HEK293 (cell line): ENCODE results near the gene CAPN5.

Experiments
- CTCF ChIA-PET: fragments of 350-600 bp; formaldehyde crosslinking; extraction: SDS; loops from one replicate; lab custom pipeline; 2021; ENCODE audit warnings: antibody characterized with exemption; lab: Yijun Ruan, JAX
- POLR2A ChIA-PET: fragments of 300-600 bp; formaldehyde crosslinking; extraction: SDS; loops from one replicate; lab custom pipeline; 2020; ENCODE audit warnings: antibody characterized with exemption, inconsistent platforms; lab: Yijun Ruan, JAX
- H3K27ac ChIP-seq: fragments of 200-500 bp; sonication (Bioruptor generic); 2 replicates; pipeline ENCODE4 v1.5.1; 2014; ENCODE audit warnings: low read depth, low read length, control low read depth, inconsistent platforms; ENCODE audit errors: extremely low read depth
- H3K36me3 ChIP-seq, 2 experiments: fragments of 200-500 bp in 1 of 2; sonication (Bioruptor generic) in 1 of 2; 1 replicate in 1 of 2; 2 replicates in 1 of 2; pipeline ENCODE4 v1.5.1; 2014 to 2017; ENCODE audit warnings: inconsistent platforms in 2 of 2, low read length in 2 of 2; ENCODE audit not compliant: control insufficient read depth in 2 of 2, insufficient read depth in 1 of 2
- H3K4me1 ChIP-seq: fragments of 200-500 bp; sonication (Bioruptor generic); 2 replicates; pipeline ENCODE4 v1.5.1; 2014; ENCODE audit warnings: mild to moderate bottlenecking, low read length, inconsistent platforms; ENCODE audit not compliant: control insufficient read depth, insufficient read depth
- H3K4me3 ChIP-seq: 2 replicates; pipeline ENCODE4 v1.5.1; 2011; ENCODE audit warnings: low read depth, mild to moderate bottlenecking, control low read depth, low read length, moderate library complexity
- H3K9me3 ChIP-seq: fragments of 200-500 bp; sonication (Bioruptor generic); 2 replicates; pipeline ENCODE4 v1.5.1; 2014; ENCODE audit warnings: low read depth, low read length, inconsistent platforms; ENCODE audit not compliant: control insufficient read depth, insufficient read depth
- CTCF ChIP-seq: fragments of 450-650 bp; formaldehyde crosslinking; IDR thresholded peaks from 2 replicates; pipeline ENCODE4 v1.5.1; 2016; ENCODE audit warnings: missing biosample characterization, missing genetic modification characterization
- EGR2 ChIP-seq: fragments of 450-650 bp; formaldehyde crosslinking; IDR thresholded peaks from 2 replicates; pipeline ENCODE4 v1.5.1; 2016; ENCODE audit warnings: low read depth, missing biosample characterization, missing genetic modification characterization
- ELK4 ChIP-seq: IDR thresholded peaks from 2 replicates; pipeline ENCODE4 v1.6.1; 2011; ENCODE audit warnings: mild to moderate bottlenecking, low read depth, low read length, borderline replicate concordance
- GLI2 ChIP-seq: fragments of 450-650 bp; formaldehyde crosslinking; IDR thresholded peaks from 2 replicates; pipeline ENCODE4; 2017; ENCODE audit warnings: missing biosample characterization, missing genetic modification characterization, low read depth, borderline replicate concordance
- IKZF3 ChIP-seq: fragments of 450-650 bp; IDR thresholded peaks from 2 replicates; pipeline ENCODE4 v1.5.0; 2018; ENCODE audit warnings: missing biosample characterization, mild to moderate bottlenecking, missing genetic modification characterization, moderate library complexity
- KLF9 ChIP-seq: fragments of 450-650 bp; formaldehyde crosslinking; IDR thresholded peaks from 2 replicates; pipeline ENCODE4 v1.5.1; 2016; ENCODE audit warnings: missing biosample characterization, missing genetic modification characterization, low read depth
- MZF1 ChIP-seq: fragments of 450-650 bp; formaldehyde crosslinking; IDR thresholded peaks from 2 replicates; pipeline ENCODE4 v1.5.1; 2017; ENCODE audit warnings: missing biosample characterization, missing genetic modification characterization, borderline replicate concordance
- SETDB1 ChIP-seq: IDR thresholded peaks from one replicate; pipeline ENCODE4 v1.6.1; 2017; ENCODE audit warnings: mild to moderate bottlenecking, low read length, moderate library complexity, mixed read lengths; ENCODE audit not compliant: insufficient read length
- TCF7L2 ChIP-seq: IDR thresholded peaks from 2 replicates; pipeline ENCODE4 v1.6.1; 2011; ENCODE audit warnings: low read depth, mild to moderate bottlenecking, inconsistent platforms, low read length, moderate library complexity, borderline replicate concordance
- ZBTB1 ChIP-seq: fragments of 450-650 bp; formaldehyde crosslinking; IDR thresholded peaks from 2 replicates; pipeline ENCODE4 v1.5.1; 2016; ENCODE audit warnings: missing biosample characterization, missing genetic modification characterization
- ZNF114 ChIP-seq: fragments of 450-650 bp; formaldehyde crosslinking; IDR thresholded peaks from 2 replicates; pipeline ENCODE4 v1.5.0; 2017; ENCODE audit warnings: missing biosample characterization, missing genetic modification characterization
- ZNF16 ChIP-seq: fragments of 450-650 bp; formaldehyde crosslinking; IDR thresholded peaks from 2 replicates; pipeline ENCODE4 v1.5.1; 2016; ENCODE audit warnings: low read depth, missing biosample characterization, missing genetic modification characterization
- ZNF184 ChIP-seq: fragments of 450-650 bp; IDR thresholded peaks from 2 replicates; pipeline ENCODE4 v1.5.1; 2018; ENCODE audit warnings: missing biosample characterization, mild to moderate bottlenecking, missing genetic modification characterization
- ZNF335 ChIP-seq: fragments of 450-650 bp; formaldehyde crosslinking; conservative IDR thresholded peaks from 2 replicates; pipeline ENCODE4 v1.5.1; 2016; ENCODE audit warnings: missing biosample characterization, missing genetic modification characterization
- ZNF350 ChIP-seq: fragments of 450-650 bp; formaldehyde crosslinking; IDR thresholded peaks from 2 replicates; pipeline ENCODE4 v1.5.0; 2017; ENCODE audit warnings: missing biosample characterization, mild to moderate bottlenecking, missing genetic modification characterization
- ZNF513 ChIP-seq: fragments of 450-650 bp; IDR thresholded peaks from 2 replicates; pipeline ENCODE4 v1.5.1; 2018; ENCODE audit warnings: missing biosample characterization, missing genetic modification characterization
- ZNF677 ChIP-seq: fragments of 450-650 bp; IDR thresholded peaks from 2 replicates; pipeline ENCODE4 v1.5.0; 2018; ENCODE audit warnings: missing biosample characterization, mild to moderate bottlenecking, missing genetic modification characterization, moderate library complexity
- ZNF707 ChIP-seq: fragments of 450-650 bp; formaldehyde crosslinking; IDR thresholded peaks from 2 replicates; pipeline ENCODE4 v1.5.1; 2016; ENCODE audit warnings: missing biosample characterization, missing genetic modification characterization
- ZNF76 ChIP-seq: fragments of 450-650 bp; formaldehyde crosslinking; IDR thresholded peaks from 2 replicates; pipeline ENCODE4; 2016; ENCODE audit warnings: low read depth, missing biosample characterization, missing genetic modification characterization, borderline replicate concordance
- ZNF791 ChIP-seq: fragments of 450-650 bp; formaldehyde crosslinking; IDR thresholded peaks from 2 replicates; pipeline ENCODE4 v1.5.1; 2016; ENCODE audit warnings: missing biosample characterization, missing genetic modification characterization
- TF ChIP-seq, protein P1 (sequence below): fragments of 450-650 bp; formaldehyde crosslinking; IDR thresholded peaks from 2 replicates; pipeline ENCODE4 v1.5.1; 2016; ENCODE audit warnings: missing biosample characterization, missing genetic modification characterization, borderline replicate concordance
- TF ChIP-seq, protein P2 (sequence below): fragments of 450-650 bp; formaldehyde crosslinking; conservative IDR thresholded peaks from 2 replicates; pipeline ENCODE4 v1.5.1; 2016; ENCODE audit warnings: low read depth, missing biosample characterization, missing genetic modification characterization

CAPN5 gene

DNA sequence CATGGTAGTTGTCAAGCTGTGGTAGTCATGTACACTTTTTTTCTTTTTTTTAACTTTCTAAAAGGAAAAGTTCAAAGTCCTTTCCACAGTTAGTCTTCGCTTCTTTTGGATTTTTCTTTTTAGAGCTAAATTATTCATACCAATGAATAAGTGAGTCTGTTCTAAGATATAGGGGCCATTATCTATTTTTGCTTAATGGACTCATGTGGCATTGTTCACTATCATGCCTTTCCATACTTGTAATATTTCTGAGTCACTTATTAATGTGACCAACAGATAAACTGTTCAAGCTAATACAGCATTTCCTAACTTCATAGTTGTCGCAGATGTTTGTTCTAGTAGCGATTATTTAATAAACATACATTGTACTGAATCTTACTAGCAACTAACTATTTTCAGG is 40.5 kb upstream of the CAPN5 start:
- Histone ChIP-seq H3K4me3 (no peak overlapping the region), H3K36me3 (no peaks in the 10 kb centered on the region), H3K4me1 (peaks cover 3% of the 10 kb centered on the region; the same call in 1 of the 2 replicates), H3K9me3 (no peaks in the 10 kb centered on the region), H3K27ac (no peak overlapping the region)
- POLR2A ChIA-PET = interaction anchor here (0.6 kb wide), 1 partner anchor 21 kb away, joined by 3 read pairs; no protein-coding TSS in a partner anchor
- CTCF ChIA-PET = interaction anchor here (0.6 to 1.7 kb wide), 6 partner anchors 10 to 219 kb away, joined by 3 to 6 read pairs (median 4); no protein-coding TSS in a partner anchor
- TF ChIP-seq MZF1 (tag by site-specific recombination) = no peak
- TF ChIP-seq ZNF707 = no peak
- TF ChIP-seq IKZF3 (tag by site-specific recombination) = no peak
- no peak for TF ChIP-seq ZNF350
- TF ChIP-seq ZNF513 = no peak
- TF ChIP-seq TCF7L2 = no peak
- TF ChIP-seq ZNF76 = no peak
- TF ChIP-seq ZNF184 (tag by site-specific recombination) = no peak
- TF ChIP-seq ELK4 = no peak
- no peak for TF ChIP-seq SETDB1
- TF ChIP-seq, protein P1, sequence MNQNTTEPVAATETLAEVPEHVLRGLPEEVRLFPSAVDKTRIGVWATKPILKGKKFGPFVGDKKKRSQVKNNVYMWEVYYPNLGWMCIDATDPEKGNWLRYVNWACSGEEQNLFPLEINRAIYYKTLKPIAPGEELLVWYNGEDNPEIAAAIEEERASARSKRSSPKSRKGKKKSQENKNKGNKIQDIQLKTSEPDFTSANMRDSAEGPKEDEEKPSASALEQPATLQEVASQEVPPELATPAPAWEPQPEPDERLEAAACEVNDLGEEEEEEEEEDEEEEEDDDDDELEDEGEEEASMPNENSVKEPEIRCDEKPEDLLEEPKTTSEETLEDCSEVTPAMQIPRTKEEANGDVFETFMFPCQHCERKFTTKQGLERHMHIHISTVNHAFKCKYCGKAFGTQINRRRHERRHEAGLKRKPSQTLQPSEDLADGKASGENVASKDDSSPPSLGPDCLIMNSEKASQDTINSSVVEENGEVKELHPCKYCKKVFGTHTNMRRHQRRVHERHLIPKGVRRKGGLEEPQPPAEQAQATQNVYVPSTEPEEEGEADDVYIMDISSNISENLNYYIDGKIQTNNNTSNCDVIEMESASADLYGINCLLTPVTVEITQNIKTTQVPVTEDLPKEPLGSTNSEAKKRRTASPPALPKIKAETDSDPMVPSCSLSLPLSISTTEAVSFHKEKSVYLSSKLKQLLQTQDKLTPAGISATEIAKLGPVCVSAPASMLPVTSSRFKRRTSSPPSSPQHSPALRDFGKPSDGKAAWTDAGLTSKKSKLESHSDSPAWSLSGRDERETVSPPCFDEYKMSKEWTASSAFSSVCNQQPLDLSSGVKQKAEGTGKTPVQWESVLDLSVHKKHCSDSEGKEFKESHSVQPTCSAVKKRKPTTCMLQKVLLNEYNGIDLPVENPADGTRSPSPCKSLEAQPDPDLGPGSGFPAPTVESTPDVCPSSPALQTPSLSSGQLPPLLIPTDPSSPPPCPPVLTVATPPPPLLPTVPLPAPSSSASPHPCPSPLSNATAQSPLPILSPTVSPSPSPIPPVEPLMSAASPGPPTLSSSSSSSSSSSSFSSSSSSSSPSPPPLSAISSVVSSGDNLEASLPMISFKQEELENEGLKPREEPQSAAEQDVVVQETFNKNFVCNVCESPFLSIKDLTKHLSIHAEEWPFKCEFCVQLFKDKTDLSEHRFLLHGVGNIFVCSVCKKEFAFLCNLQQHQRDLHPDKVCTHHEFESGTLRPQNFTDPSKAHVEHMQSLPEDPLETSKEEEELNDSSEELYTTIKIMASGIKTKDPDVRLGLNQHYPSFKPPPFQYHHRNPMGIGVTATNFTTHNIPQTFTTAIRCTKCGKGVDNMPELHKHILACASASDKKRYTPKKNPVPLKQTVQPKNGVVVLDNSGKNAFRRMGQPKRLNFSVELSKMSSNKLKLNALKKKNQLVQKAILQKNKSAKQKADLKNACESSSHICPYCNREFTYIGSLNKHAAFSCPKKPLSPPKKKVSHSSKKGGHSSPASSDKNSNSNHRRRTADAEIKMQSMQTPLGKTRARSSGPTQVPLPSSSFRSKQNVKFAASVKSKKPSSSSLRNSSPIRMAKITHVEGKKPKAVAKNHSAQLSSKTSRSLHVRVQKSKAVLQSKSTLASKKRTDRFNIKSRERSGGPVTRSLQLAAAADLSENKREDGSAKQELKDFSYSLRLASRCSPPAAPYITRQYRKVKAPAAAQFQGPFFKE = no peak

DNA sequence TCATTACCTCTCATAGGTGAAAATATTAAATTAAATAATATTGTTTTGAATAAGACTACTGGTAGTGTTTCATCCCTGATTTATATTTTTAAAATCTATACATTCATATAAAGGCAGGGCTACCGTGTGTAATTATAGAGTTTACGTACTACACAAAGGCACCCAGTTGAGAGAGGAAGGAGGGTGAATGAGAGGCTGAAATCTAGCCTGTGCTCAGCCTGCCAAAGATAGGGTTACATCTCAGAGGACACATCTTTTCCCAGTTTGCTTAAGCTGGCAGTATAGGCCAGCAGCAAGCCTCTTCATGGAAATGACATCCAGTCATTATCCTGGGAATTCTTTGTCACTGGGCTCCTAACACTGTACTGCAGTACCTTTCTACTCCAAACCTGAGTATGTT is 40.0 kb upstream of the CAPN5 start:
- H3K9me3 ChIP-seq = no peaks in the 10 kb centered on the region
- CTCF ChIA-PET = interaction anchor here (0.6 to 1.7 kb wide), 6 partner anchors 9 to 958 kb away, joined by 3 to 6 read pairs (median 3); no protein-coding TSS in a partner anchor
- no peak for TF ChIP-seq ZNF791 (tag by site-specific recombination)
- TF ChIP-seq ZNF16 (tag by site-specific recombination) = no peak
- TF ChIP-seq ZNF677 (tag by site-specific recombination) = no peak
- TF ChIP-seq, protein P2, sequence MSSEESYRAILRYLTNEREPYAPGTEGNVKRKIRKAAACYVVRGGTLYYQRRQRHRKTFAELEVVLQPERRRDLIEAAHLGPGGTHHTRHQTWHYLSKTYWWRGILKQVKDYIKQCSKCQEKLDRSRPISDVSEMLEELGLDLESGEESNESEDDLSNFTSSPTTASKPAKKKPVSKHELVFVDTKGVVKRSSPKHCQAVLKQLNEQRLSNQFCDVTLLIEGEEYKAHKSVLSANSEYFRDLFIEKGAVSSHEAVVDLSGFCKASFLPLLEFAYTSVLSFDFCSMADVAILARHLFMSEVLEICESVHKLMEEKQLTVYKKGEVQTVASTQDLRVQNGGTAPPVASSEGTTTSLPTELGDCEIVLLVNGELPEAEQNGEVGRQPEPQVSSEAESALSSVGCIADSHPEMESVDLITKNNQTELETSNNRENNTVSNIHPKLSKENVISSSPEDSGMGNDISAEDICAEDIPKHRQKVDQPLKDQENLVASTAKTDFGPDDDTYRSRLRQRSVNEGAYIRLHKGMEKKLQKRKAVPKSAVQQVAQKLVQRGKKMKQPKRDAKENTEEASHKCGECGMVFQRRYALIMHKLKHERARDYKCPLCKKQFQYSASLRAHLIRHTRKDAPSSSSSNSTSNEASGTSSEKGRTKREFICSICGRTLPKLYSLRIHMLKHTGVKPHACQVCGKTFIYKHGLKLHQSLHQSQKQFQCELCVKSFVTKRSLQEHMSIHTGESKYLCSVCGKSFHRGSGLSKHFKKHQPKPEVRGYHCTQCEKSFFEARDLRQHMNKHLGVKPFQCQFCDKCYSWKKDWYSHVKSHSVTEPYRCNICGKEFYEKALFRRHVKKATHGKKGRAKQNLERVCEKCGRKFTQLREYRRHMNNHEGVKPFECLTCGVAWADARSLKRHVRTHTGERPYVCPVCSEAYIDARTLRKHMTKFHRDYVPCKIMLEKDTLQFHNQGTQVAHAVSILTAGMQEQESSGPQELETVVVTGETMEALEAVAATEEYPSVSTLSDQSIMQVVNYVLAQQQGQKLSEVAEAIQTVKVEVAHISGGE (tag by site-specific recombination) = no peak
- no peak for TF ChIP-seq ZNF335 (tag by site-specific recombination)
- no peak for TF ChIP-seq EGR2 (tag by site-specific recombination)
- TF ChIP-seq ZNF114 (tag by site-specific recombination) = no peak
- TF ChIP-seq GLI2 = no peak
- TF ChIP-seq CTCF (tag by site-specific recombination) = no peak
- TF ChIP-seq KLF9 (tag by site-specific recombination) = no peak
- no peak for TF ChIP-seq ZBTB1
- TF ChIP-seq, all 188 proteins: peak for 0
- POLR2A ChIA-PET = no interaction called here
- H3K36me3 ChIP-seq = no peaks in the 10 kb centered on the region
- no peaks in the 10 kb centered on the region for H3K4me1 ChIP-seq
- no peak overlapping the region for H3K27ac ChIP-seq
- H3K4me3 ChIP-seq = no peak overlapping the region
